Activated CD8-positive, alpha-beta memory T cell treated with anti-CD3 and anti-CD28 coated beads, Interleukin-2, amount 50 U/mL, for 1 hour (primary cell): ENCODE data around the gene OFD1.

Experiments
- DNase-seq: peaks from one replicate; pipeline ENCODE4 v3.0.0-alpha.2; 2020; ENCODE audit errors: extremely low read depth

The OFD1 gene, protein sequence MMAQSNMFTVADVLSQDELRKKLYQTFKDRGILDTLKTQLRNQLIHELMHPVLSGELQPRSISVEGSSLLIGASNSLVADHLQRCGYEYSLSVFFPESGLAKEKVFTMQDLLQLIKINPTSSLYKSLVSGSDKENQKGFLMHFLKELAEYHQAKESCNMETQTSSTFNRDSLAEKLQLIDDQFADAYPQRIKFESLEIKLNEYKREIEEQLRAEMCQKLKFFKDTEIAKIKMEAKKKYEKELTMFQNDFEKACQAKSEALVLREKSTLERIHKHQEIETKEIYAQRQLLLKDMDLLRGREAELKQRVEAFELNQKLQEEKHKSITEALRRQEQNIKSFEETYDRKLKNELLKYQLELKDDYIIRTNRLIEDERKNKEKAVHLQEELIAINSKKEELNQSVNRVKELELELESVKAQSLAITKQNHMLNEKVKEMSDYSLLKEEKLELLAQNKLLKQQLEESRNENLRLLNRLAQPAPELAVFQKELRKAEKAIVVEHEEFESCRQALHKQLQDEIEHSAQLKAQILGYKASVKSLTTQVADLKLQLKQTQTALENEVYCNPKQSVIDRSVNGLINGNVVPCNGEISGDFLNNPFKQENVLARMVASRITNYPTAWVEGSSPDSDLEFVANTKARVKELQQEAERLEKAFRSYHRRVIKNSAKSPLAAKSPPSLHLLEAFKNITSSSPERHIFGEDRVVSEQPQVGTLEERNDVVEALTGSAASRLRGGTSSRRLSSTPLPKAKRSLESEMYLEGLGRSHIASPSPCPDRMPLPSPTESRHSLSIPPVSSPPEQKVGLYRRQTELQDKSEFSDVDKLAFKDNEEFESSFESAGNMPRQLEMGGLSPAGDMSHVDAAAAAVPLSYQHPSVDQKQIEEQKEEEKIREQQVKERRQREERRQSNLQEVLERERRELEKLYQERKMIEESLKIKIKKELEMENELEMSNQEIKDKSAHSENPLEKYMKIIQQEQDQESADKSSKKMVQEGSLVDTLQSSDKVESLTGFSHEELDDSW

DNA sequence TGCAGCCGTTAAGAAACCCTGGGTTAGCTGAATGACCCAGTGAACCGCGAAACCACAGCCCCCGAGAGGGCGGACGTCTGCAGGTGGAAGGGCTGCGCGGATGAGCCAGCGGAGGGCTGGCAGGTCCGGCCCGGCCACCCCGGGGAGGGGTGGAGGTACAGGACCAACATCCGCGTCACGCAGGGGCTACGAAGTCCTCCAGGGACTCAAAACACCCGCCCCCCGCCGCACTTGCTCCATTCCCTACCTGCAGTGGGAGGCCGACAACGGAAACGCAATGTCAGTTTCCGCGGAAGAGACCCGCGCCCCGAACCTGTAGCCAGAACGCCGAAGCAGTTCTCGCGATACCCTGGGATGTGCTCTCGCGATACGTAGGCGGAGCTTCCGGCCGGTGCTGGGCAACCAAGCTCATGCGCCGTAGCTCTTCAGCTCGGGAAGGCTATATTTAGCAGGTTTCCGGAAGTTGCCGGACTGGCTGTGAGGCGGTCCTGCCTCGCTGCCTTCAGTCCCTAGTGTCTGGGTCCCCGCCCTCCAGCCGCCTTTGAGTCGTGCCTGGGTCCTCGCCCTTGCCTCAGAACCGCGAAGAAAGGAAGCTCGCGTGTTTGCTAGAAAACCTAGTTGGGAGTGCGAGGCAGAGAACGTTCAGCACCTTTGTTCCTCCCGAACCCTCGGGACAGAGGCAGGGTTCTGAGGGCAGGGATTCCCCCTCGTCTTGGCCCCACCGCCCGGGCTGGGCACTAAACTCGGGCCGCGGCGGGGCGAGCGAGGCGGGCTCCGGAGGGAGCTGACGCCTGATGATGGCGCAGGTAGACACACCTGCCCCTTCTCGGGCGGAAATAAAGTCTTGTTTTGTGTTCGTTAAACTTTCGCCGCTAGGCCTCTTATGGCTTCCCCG is at the start of gene OFD1, which contains the start of gene TRAPPC2:
OFD1 (plus strand) TSS at position 471 of the 895 bp plus-strand sequence; CDS start at position 795, 324 bp downstream.
TRAPPC2 (minus strand) TSS at position 343 of the 895 bp plus-strand sequence. CDS start 14,657 bp downstream, outside the sequence.
- peak; percentile 84 for DNase-seq

DNA sequence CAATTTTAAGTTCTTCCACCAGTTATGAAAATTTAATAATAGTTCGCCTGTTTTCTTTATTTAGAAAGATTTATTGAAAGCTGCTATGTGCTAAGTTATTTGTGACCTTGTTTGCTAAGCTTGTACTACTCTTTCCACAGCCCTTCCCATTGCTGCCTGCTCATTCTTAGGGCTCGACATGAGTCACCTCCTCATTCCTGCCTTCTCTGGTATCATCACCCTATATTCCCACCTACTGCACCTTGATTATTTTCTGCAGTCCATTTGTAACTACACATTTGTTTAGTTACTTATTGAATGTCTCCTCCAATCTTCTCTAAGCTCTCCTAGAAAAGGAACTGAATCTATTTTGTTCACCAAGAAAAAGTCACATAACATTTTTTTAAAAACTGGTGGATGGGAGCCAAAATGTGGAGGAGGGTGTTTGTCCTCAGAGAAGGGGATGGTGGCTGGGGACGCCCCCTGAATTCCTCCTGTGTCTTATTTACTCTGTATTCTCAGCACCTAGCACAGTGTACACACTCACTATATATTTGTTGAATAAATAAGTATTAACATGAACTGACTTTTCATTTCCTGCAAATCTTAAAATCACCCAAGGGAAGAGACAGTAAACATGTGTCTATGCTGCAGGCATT is 49.3 kb upstream of the OFD1 start:
- no peak for DNase-seq

DNA sequence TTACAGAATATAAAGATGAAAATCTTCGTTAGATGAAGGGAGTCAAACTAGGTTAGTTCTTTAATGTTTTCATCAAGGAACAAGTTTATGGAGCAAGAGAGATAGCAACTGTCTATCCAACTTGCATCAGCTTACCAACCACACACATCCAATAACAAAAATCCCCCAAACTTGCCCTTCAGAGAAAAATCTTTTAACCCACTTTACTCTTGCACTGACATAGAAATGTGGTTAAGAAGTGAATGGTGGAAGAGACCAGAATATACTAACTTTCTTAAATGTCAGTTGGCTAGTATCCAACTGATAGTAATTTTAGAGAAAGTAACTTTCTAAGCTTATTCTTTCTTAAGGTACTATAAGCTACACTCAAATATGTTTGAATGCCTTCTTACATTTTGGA is 47.3 kb upstream of the OFD1 start:
- no peak for DNase-seq

DNA sequence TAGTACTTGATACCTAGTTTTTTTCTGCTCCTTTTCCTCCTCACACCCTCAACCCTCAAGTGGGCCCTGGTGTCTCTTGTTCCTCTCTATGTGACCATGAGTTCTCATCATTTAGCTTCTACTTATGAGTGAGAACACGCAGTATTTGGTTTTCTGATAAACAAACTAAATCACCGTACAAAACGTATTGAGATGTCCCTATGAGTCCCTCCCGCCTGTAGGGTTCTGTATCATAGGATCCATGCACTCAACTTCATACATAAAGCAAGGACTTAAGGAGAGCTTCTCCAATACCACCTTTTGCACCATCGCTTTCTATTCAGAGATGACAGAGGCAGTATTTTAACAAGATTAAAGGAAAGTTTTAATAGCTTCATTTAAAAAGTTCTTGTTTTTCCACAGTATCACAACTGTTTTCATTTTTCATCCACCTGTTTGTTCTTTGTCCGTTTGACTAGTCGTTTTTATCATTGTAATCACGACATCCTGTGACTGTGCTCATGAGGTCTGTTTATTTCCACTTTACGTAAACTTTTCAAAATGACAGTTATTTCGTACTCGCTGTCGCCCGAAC is 46.1 kb upstream of the OFD1 start:
- DNase-seq = no peak

DNA sequence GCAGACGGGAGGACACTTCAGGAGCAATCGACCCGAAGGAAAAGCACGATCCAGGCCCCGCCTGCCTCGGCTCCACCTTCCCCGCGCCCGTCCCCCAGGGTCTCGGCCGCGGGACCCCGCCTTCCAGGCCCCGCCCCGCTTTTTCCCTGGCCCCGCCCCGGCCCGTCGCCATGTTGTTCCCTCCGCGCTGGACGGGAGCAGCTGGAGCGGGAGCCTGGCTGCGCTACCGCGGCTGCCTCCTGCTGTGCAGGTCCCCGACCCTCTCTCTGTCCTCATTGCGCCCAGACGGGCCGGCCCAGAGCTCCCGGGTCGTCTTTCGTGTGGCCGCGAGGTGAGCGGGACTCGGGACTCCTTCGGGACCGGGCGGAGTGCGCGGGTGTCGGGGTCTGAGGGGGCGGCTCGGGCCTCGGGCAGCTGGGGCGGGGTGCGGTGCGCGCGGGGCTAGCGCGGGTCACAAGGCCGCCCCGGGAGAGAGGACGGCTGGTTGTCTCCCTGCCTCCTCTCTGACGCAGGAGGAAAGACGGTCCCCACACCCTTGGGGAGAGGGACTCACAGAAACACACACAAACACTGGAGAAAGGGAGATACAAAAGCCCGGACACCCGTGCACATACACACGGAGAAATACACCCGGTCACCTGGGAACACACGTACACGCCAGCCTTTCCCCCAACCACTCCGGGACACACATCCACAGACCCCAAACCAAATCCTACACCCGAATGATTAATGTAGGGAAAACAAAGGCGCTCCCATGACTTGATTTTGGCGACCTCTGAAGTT is 45.4 kb upstream of the OFD1 start, which contains the start of gene RAB9A:
RAB9A (plus strand) TSS at position 171 of the 783 bp plus-strand sequence. CDS start 19,619 bp downstream, outside the sequence.
- peak; percentile 39 for DNase-seq

DNA sequence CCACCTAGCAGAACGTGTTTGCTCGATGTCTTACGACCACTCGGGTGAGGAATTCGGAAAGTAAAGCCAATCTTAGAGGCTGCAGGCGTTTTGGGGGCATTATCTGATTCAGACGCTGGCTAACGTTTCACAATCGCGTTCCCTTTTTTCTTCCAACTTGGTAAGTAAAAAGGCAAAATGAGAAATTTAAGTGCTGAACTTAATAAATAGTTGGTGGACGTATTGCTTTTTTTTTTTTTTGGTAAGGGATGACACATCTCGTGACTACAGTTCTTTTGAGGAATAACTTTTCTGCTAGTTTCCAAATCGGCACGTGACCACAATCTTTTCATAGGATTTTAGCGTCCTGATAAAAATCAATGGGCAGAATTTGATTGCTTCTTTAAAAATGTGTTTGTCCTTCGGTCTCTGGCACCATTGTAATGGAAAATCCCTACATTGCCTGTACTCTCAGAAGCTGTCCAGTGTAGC is 44.8 kb upstream of the OFD1 start:
- no peak for DNase-seq

DNA sequence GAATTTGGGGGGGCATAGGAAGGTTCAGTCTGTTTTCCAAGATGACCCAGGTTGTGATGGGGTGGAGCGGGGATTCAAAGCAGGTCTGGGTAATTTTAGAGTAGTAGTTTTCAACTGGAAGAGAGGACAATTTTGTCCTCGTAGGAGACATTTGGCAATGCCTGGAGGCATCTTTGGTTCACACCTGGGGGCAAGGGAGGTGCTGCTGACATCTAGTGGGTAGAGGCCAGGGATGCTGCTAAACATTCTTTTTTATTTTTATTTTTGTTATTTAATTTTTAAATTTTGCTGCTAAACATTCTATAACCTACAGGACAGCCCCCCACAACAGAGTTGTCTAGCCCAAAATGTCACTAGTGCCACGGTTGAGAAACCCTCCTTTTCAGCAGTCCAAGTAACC is 43.7 kb upstream of the OFD1 start:
- no peak for DNase-seq

DNA sequence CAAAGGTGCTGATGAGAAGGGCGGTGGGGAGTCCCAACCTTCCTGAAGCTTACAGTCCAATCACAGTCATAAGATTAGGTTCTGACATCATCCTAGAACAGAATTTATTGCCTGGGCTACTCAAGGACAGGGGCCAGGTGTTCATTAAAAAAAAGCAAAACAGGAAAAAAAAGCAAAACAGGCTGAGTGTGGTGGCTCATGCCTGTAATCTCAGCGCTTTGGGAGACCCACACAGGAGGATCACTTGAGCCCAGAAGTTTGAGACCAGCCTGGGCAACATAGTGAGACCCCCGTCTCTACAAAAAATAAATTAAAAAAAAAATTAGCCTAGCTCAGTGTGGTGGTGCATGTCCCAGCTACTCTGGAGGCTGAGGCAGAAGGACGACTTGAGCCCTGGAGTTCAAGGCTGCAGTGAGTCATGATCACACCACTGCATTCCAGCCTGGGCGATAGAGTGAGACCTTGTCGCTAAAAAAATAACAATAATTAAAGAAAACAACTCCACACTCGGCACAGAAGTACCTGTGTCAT is 42.6 kb upstream of the OFD1 start:
- DNase-seq = no peak

DNA sequence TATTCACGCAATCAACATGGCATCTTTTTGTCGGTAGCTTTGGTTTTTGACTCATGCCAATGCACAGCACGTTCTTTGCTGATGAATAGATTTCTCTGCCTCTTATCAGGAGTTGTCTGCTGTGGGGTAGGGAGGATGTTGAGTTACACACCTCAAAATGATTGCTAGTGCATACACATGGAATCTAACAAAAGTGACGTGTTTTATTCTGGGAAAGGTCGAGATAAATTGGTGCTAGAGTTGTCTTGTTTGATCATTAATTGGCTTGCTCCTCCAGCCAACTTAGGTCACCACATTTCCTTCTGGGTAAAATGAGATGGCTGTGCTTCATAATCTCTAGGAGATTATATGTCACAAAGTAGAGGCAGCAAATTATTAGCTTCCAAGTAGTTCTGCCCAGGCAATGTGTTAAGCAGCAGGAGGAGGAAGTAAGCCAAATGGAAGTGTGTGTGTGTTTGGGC is 41.7 kb upstream of the OFD1 start:
- no peak for DNase-seq

DNA sequence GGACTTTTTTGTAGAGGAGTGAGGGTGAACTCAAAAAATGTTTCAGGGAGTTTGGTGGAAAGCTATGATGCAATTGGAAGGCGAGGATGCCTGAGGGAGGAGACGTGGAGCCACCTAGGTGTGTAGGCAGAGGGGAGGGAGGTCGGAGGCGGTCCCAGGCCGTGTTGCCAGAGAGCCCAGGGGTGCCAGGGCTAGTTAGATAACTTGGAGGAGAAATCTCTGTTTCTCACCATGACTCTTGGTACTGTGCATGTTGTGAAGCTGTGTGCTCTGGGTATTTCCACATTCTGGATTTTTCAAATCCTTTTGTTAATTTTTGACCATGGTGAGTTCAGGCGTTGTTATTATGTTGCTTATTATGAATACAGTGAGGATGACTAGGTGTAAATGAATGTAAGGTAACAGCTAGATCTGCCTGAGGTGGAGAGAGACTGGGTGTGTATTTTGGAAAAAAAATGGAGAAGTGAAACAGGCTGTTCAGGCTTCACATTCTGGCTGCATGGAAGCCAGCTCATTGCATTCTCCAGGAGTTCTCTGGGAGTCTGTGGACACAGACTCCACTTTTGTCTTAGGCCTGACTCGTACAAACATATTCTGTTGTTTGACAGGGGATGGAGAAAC is 41.1 kb upstream of the OFD1 start:
- DNase-seq = no peak

DNA sequence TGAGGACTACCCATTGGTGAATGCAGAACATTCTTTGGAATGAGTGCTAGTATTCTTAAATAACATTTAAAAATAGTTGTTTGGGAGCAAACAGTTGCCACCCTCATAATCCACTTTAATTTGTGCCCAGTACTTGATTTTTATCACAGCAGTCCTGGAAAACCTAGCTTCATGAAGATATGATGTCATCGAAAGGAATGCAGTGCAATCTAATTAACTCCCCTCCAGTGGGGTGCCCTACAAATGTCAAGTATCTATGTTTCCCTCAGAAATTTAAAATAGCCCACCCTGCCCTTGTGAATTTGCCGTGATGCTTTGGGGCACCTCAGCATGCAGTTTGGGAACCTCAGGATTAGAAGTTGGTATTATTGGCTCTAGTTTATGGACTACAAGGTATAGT is 40.2 kb upstream of the OFD1 start:
- no peak for DNase-seq

DNA sequence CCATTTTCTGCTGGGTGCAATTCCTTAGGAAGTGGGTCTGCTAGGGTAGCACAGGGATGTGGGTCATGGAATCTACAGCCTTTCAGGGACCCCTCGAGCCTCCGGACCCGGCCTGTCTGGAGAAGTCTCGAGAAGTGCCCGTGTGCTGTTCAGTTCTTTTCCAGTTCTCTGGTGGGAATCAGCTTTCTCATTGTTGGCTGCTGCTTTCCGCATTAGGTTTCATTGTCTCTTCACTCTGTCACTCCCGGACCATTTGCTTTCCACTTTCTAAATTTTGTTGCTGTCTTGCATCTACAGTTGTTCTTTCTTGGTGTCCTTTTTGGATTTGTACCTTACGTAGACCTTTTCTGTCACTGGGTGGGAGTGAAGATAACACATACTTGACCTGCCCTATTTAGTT is 39.6 kb upstream of the OFD1 start:
- DNase-seq = no peak

DNA sequence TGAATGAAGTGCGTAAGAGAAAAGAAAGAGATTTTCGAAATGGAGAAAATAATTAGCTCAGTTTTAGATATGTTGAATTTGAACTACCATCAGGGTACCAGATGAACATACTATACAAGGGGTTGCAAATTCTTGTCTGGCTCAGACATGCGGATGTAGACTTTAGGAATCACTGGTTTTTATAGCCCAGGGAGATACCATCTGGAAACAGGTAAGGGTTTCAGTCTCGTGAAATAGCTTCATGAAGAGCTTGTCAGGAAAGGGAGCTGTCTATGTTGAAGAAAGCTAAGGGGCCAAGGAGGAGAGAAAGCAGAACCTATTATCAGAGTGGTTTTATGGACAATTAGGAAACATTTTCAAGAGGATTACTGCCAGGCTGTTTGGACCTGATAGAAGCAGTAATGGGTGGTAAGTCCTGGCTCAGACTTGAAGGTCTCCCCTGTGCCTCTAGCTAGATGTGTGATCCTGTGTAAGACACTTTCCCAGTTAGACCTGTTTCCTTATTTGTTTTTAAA is 38.9 kb upstream of the OFD1 start:
- DNase-seq = no peak

DNA sequence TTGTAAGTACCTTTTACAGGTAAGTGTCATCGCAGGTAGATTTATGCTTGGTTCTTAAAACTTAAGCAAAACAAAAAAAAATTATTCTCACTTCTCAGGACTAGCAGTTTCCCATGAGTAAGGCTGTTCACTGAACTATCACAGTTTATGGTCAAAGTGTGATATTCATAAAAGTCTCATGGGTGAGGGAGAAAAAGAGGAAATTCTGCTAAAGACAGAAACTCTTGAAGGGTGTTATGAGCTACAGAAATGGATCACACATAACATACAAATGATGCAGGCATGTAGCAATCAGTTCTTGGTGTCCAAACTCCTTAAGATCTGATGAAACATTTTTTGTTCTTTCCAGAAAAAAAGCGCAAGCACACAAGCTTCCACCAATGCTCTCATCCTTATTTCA is 37.1 kb upstream of the OFD1 start:
- DNase-seq = no peak

DNA sequence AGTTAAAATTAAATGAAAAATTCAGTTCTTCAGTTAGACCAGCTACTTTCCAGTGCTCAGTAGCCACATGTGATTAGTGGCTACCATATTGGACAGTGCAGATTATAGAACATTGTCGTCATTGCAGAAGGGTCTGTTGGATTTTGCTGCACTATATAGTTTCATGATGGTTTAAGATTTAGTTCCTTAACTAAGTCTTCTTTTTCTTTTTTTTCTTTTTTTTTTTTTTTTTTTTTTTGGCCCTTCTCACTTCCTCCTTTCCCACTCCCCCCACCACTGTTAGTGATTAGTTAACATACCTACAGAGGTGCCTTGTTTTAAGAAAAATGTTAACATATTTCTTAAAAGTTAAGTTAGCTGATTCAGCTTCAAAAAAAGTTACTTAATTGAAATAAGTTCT is 36.6 kb upstream of the OFD1 start:
- DNase-seq = no peak

DNA sequence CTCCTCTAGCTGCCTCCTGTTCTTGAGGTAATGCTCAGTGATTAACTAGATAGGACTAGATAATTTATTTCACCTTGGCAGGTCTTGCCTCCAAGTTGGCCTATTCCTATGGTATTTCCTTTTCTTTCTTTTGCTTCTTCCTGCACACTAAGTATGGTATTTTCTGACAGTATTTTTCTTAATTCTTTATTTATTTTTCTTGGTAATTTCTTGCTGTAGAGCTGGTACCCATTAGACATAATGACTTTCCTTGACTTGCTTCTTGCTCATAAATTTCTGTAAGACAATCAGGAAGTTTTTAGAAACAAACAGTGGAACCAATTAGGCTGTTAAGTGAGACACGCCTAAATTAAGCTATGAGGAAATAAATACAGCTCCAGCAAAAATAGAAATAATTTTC is 36.1 kb upstream of the OFD1 start:
- no peak for DNase-seq

DNA sequence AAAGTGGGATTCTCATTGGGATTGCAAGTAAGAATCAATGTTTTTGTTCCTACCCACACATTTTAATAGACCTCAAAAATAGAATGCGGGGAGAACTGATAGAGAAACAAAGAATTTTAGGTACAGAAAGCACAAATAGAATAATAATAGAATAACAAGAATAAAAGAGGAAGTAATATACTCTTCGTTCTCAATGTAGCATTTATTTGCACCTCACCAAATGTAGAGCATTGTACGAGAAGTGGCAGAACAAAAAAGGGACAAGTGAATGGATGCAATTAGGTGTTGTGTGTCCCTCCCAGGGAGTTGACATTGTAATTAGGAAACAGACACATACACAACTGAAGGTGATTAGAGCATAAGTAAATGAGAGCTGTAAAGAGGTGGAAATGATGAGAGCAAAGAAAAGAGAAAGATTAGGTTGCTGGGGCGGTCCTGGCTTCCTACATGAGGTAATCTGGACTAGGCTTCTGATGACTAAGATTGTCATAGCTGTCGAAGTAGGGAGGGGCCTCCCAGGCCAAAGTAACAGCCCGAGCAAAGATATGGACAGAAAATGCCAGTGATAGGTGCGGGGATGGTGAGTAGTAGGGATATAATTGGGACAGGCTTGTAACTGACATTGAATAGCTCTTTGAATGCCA is 35.2 kb upstream of the OFD1 start:
- DNase-seq = no peak

DNA sequence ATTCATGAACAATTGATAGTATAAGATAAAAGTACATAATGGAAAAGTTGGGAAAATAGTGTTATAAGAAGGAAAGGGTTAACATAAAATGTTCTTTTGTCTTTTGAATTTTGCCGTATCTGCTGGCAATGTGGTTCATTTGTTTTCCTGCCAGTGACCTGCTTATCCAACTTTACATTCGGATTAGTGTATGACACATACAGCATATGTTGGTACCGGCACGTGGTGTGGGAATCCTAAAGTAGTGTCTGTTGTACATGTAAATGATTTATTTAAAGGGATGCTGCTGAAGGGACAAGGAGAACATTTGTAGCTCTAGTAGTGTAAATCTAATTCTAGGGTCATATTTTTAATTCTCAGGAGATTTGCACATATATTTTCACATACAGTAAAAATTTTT is 34.2 kb upstream of the OFD1 start:
- no peak for DNase-seq
